NCI-H146 (cell line): ENCODE measurements around the gene HOXC5.
"Not testable (repeated sequence)": the region's sequence is repeated elsewhere in the genome, so short reads cannot be mapped to it uniquely, and the experiment has no call there.

Experiments used
- DNase-seq: peaks from one replicate; lab custom pipeline; 2025; lab: John Stamatoyannopoulos, UW

The HOXC5 gene

DNA sequence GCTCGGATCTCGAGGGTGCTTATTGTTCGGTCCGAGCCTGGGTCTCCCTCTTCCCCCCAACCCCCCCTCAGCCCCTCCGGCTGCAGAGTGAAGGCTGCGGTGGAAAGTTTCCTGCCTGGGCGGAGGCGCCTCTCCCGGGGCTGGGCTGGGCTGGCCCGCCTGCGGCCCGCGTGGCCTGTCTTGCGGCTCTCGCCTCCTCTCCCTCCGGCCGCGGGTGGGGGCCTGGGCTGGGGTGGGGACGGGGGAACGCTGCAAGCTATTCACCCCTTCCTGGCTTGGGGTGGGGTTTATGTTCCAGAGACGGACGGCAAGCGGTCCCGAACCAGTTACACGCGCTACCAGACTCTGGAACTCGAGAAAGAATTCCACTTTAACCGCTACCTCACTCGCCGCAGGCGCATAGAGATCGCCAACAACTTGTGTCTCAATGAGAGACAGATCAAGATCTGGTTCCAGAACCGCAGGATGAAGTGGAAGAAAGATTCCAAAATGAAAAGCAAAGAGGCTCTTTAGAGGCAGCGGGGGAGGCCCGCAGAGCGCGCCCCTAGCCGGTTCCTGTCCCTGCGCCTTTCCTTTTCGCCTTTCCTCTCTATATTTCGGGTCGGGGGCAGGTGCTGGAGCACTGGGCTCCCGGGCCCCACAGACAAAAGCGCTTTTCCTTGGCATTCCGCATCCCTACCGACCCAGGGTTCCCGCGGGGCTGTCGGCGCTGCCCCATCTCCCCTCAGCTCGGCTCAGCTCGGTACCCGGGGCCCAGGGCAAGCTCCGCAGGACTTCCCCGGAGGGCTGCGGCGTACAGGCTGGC lies 1.3 kb downstream of the HOXC5 start:
- no peak for DNase-seq

GRCh38 chr12:54034785-54035310 lies 2.0 kb downstream of the HOXC5 start:
- no peak for DNase-seq

DNA sequence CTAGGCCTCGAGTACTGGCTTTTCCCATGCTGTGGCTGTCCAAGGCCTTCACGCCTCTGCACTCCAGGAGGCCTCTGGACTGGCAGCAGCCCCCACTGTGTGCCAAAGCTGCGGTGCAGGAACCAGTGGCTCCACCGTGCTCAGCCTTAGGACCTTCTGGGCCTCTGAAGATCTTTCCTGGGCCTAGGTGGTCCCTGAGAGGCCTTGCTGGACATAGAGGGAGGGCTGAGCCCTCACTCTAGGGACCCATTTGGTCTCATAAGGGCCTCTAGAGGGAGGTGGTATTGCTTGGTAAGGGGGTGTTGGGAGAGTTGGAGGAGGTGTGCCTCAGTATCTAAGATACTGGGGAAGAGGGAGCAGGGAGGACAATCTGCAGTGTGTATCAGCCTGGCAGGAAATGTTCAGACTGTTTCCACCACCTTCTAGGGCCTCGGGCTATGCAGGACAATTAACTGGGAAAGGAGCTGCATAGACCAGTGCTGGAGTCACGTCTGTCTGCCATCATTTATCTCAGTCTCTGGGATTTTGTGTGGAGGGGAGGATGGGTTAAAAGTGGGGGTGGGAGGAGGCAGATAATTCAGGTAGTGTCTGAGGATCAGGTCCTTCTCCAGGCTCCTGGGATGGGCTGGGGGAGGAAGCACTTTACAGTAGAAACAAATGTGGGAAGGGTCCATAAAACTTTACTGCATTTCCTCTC lies 2.9 kb downstream of the HOXC5 start:
- DNase-seq = no peak

DNA sequence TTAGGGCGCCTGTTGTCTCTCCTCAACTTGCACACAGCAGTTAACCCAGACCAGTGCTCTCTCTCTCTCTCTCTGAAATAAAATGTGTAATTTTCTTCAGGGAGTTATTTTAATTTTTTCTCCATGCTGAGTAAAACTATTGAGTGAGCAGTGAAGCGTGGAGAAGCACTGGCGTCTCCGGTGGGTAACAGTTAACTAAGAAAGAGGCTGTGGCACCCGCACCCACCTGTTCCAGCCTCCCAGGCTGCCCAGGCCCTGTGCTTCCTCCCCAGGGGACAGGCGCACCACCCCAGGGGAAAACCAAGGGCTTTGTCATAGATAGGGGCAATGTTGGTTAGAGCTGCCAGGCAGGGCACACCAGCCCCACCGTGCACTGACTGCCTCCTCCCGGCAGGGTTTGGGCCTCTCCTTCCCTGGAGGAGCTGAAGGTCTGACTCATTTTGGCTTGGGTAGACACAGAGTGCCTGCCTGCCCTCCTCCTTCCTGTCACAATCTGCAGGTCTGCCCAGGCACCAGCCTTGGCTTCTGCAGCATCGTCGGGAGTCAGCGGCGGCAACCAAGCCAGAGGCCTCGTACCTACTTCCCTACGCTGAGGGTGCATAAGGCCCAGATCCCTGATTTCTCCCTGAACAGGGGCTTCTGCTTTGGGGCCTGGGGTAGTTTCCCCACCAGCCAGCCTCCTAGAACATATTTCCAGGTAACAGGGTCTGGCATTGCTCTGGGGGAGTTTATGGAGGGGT lies 3.9 kb downstream of the HOXC5 start:
- no peak for DNase-seq

DNA sequence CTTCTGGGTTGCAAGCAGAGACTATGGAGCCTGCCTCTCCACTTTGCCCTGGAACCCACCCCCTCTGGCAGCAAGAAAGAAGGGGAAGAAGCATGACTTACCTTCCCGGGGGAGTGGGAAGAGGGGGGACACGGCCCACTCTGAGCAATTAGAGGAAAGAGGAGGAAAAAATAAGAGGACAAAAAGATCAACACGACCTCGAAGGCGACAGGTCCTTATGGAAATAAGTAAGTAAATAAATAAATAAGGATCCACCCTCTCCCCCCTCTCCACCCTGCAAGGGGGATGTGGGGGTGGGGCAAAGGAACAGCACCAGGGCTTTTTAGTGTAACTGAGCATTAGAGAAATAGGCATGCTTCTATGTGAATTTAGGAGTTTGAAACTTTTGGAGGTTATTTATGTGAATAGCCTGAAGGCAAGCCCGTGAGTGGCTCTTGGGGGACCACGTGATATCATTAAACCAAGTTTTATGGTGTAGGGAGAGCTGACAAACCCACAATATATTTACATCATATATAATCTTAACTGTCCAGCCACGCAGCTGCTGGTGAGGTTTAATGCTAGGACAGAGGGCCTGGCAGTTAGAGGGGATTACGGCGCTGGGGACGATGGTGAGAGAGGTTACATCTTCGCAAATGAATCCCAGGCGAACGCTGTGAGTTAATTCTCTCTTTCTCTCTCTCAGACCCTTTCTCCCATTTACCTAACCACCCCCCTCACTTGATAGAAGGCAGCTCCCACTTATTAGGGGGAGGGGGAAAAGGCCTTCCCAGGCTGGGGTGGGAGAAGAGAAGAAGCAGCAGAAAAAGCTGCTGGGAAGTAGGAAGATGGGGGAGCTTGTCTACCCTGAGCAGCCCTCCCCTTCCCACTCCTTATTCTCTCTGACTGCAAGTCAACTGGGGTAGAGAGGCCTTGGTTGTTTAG lies 4.8 kb downstream of the HOXC5 start:
- DNase-seq = no peak

GRCh38 chr12:54038284-54038870 lies 5.5 kb downstream of the HOXC5 start:
- DNase-seq = no peak

GRCh38 chr12:54038871-54039414 lies 6.1 kb downstream of the HOXC5 start:
- no peak for DNase-seq

- no peak for DNase-seq
Observed at GRCh38 chr12:54039417-54040147, 6.7 kb downstream of the HOXC5 start.

DNA sequence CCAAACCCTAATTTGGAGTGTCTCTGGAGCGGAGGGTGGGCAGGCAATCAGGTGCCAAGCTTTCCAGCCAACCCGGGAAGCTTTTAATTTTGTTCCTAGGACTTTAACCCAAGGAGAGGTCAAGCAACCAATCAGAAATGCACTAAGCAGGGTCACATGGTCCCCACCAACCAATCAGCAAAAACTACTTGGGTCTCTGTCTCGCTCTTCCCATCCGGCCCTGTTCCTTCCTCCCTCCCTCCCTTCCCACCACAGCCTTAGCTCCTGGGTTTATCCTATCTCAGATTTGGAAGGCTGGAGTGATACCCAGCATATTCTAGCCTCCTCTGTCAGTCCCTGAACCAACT lies 7.3 kb downstream of the HOXC5 start:
- no peak for DNase-seq

GRCh38 chr12:54040648-54041047 lies 7.8 kb downstream of the HOXC5 start:
- no peak for DNase-seq

- DNase-seq = no peak
Observed at GRCh38 chr12:54041097-54041690, 8.3 kb downstream of the HOXC5 start.

DNA sequence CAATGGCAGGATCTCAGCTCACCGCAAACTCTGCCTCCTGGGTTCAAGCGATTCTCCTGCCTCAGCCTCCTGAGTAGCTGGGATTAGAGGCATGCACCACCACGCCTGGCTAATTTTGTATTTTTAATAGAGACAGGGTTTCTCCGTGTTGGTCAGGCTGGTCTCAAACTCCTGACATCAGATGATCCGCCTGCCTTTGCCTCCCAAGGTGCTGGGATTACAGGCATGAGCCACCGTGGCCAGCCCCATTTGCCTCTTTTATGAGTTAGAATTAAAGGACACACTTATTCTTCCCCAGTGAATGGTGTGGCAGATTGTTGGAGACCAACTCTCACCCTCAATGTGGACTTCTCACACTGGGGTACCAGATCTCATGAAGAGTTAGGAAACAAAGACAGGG lies 9.2 kb downstream of the HOXC5 start:
- DNase-seq = not testable (repeated sequence)

DNA sequence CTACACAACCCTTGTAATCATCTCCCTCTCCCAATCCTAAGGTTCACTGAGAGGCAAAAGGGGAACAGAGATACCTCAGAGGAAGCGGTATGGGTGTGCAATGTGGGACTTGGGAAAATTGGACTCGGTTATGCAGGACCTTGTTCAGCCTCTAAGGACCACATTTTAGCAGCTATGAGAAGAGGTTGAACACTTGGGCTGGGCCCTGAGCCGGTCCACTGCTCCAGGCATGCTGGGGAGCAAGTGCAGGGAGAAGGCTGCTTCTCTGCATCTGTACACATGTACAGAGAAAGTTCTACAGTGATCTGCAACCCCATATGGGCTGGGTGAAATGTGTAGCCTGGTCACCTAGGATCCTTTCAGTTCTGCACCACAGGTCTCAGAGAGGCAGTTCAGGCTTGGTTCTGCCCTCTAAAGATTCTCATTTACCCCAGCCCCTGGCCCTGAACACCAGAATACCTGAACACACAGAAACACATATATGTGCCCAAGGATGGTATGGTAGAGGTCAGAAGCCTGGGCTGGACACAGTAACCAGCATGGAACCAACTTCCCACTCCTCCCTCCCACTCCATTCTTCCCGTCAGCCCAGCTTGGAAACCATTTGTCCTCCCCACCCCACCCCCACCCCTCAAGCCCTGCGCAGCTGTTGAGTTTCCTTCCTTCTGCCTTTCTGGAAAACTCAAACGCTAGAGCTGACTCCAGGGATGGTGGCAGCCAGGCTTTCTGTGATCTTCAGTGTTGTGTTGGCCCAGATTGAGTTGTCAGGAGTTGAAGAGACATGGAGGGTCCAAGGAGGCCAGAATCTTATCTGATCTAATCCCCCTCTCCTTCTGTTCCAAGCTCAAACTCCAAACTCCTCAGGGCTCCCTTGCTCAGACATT lies 10.4 kb downstream of the HOXC5 start:
- DNase-seq = no peak

DNA sequence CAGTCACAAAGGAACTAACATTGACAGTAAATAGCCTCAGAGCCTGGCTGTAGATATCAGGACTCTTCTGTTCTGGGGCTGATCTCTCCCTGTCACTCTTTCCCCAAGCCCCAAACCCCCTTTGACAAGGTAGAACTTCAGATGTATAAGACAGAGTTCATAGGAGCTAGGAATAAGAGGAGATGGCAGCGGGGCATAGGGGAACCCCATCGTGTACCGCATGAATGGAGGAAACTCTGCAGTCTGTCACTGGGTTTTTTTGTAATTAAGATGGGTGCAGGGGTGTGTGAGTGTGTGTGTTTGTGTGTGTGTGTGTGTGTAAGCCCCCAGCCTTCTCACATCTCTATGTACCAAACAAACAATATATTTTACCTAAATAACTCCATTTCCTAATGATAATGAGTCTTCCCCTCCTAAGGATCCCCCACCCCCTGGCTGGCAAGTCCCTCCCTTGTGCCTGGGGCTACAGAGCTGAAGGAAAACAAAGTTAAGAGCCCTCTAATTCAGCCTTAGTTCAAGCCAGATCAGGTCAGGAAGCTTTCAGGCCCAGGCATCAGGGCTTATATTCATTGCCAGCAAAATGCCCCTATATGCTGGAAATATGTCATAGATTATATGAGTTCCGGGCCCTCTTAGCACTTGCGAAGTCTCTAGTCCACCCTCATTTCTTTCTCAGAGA lies 11.7 kb downstream of the HOXC5 start:
- DNase-seq = no peak

DNA sequence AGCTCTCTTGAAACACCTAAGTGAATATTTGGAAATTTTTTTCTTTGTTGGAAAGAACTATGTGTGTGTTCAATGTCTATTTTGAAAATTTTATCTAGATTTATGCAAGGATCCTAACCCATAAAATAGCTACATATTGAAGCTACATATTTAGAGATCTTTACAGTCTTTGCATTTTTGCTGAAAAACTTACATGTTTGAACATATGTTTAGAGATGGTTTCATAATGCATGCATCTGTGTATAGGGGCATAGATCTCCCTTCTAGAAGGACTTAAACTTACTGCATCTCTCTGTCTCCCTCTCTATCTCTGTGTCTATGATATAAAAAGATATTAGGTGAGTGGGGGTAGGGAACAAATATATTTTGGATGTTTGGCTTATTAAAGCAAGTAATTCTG lies 12.6 kb downstream of the HOXC5 start:
- DNase-seq = no peak

DNA sequence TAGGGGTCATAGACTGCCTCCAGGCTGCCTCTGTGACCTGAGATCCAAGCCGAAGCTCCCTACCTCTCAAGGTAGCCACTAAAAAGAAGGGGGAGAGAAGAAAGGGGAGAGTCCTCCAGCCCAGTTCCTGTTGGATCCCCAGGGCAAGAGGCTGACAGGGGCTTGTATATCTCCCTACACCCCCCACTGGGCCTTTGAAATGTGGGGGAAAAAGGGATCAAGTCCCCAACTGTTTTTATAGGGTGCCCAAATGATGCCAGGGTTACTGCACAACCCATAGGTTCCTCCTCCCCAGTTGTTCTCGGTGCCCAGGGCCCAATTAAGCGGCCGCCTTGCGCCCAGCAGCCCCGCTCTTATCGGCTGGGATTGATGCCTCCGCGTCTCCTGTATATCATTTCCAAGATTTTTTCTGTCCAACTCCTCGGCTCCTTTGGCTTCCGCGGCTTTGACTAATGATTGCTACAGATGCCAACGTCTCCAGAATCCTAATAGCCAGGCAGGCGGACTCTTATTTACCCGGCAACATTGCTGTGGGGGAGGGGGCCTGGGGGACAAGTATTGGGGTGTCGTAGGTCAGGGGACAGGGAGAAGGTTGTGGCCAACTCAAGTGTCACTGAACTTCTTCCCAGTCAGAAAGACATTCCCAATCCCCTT lies 13.1 kb downstream of the HOXC5 start:
- DNase-seq = no peak

DNA sequence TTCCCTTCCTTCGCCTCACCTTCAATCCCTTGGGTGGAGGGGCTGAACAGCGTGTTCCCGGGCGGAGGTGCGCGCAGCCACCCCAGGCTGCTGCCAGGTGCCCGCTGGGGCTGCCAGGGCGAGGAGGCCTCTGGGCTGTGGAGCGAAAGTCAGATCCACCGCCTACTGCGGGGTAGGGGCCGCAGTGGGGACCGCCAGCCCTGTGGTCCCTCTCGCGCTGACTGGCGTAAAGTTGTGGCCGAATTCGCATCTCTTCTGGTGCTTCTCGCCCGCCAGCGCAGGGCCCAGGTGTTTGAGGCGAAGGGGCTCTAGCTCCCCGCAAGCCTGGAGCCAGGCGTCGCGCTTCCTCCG lies 13.9 kb downstream of the HOXC5 start:
- no peak for DNase-seq
